ENCODE results near the gene RMDN3. TPM values are rescaled to one million over a fixed set of nuclear protein-coding genes. Genes with fewer than 3 reads are reported as not detected.

The RMDN3 gene
- total RNA-seq, 1 experiment from 2014 or later = 28.3 TPM

GRCh38 chr15:40754574-40754882 lies 526 bp downstream of the RMDN3 start:
- no peak for DNase-seq
- Histone ChIP-seq H2BK15ac (ENCODE audit: low read depth, low read length) (no peak overlapping the region), H2BK12ac (ENCODE audit: insufficient read length, low read depth, low read length) (no peak overlapping the region), H2BK20ac (ENCODE audit: low read depth, low read length, poor library complexity, severe bottlenecking) (no peak overlapping the region), H3K9me3 (ENCODE audit: control insufficient read depth, low read depth, low read length) (no peaks in the 10 kb centered on the region), H3K79me2 (ENCODE audit: insufficient read depth, low read length) (no peaks in the 10 kb centered on the region), H2BK5ac (ENCODE audit: insufficient read length, low read length) (no peak overlapping the region), H3T11ph (ENCODE audit: low read length) (no peak overlapping the region), H3K14ac (ENCODE audit: insufficient read depth, low read length) (no peak overlapping the region; the same call in 1 of the 2 replicates), H2BK120ac (ENCODE audit: low read depth, low read length, poor library complexity, severe bottlenecking) (no peak overlapping the region), H3K4ac (ENCODE audit: low read depth, low read length) (no peak overlapping the region), H3K23ac (ENCODE audit: insufficient read length, low read depth, low read length) (no peak overlapping the region), H3K79me1 (ENCODE audit: insufficient read depth, low read depth, low read length, poor library complexity, severe bottlenecking) (no peaks in the 10 kb centered on the region), H3K27me3 (ENCODE audit: insufficient read depth, low read length) (no peaks in the 10 kb centered on the region), H4K20me1 (ENCODE audit: control insufficient read depth, insufficient read depth, insufficient read length) (no peaks in the 10 kb centered on the region), H3K4me1 (ENCODE audit: insufficient read depth, low read length) (no peaks in the 10 kb centered on the region), H3K18ac (ENCODE audit: insufficient read length, low read depth, low read length) (no peak overlapping the region), H3K56ac (ENCODE audit: insufficient read length, low read depth, low read length) (no peak overlapping the region), H4K8ac (replicated peaks; ENCODE audit: insufficient read length, low read depth, low read length) (no peak overlapping the region), H4K5ac (ENCODE audit: insufficient read length, low read depth, low read length) (no peak overlapping the region), H3K4me2 (ENCODE audit: insufficient read depth, insufficient read length, low read length) (peak overlapping the region; percentile 77), H3K9ac (ENCODE audit: extremely low read depth, insufficient read length, low read length) (peak overlapping the region; percentile 61), H3K23me2 (ENCODE audit: insufficient read length, low read depth, low read length, poor library complexity, severe bottlenecking) (peaks cover 3% of the 10 kb centered on the region), H3K27ac (ENCODE audit: insufficient read length, low read depth, low read length) (no peak overlapping the region), H2AK5ac (ENCODE audit: insufficient read length, low read length) (no peak overlapping the region), H2AFZ (ENCODE audit: low read length) (no peak overlapping the region), H4K91ac (ENCODE audit: insufficient read length, low read depth, low read length) (no peak overlapping the region)
- WGBS (ENCODE audit: extremely low coverage, insufficient read length, low lambda C conversion rate) = no CpG with 5 or more reads among the region's 22 CpGs
- Mint-ChIP-seq H3K4me1 (peaks cover 8 to 18% of the 10 kb centered on the region in 2 experiments), H3K27ac (peak overlapping the region in 1 of 3 experiments; percentile 83; a peak in 4 of 7 replicates), H3K4me3 (peak overlapping the region; percentile 94), H3K9me3 (no peaks in the 10 kb centered on the region), H3K27me3 (ENCODE audit: low read depth) (no peaks in the 10 kb centered on the region), H3K36me3 (ENCODE audit: insufficient read depth in 1 of 3, low read depth in 3 of 3) (peaks cover 4 to 17% (median 11%) of the 10 kb centered on the region in 3 experiments; a peak in 5 of 7 replicates)
- TF ChIP-seq CTCF (conservative IDR thresholded peaks at IDR 0.05) = no peak

Data from H9 (cell line).